HL-60/S4 treated with retinoic acid at 250 ng/mL for 4 days and 3 days (cell line): ENCODE data around the gene ARL13B.

Experiments used
- in situ Hi-C: fragments of 300-500 bp; cut with MboI; formaldehyde crosslinking; loops from 2 replicates; pipeline ENCODE4 v1.7.0; 2022; ENCODE audit warnings: low sequenced_read_pairs

Gene ARL13B

DNA sequence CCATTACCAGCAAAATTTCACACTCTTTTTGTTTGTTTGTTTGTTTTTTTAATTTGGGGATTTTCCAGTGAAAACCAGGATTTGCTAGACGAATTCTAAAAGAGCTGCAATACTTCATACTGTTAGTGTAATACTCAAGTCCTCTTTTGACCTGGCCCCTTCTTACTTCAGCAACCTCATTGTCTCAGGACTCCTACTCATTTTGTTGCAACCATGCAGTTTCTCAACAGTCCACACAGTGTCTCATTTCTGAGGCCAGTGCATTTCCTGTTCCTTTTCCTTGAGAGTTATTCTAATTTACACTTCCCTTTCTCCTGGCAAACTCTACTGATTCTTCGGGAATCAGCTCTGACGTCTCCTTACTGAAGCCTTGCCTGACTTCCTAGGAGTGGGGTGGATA, 118.5 kb downstream of the ARL13B start:
- in situ Hi-C loops = no loop called here

DNA sequence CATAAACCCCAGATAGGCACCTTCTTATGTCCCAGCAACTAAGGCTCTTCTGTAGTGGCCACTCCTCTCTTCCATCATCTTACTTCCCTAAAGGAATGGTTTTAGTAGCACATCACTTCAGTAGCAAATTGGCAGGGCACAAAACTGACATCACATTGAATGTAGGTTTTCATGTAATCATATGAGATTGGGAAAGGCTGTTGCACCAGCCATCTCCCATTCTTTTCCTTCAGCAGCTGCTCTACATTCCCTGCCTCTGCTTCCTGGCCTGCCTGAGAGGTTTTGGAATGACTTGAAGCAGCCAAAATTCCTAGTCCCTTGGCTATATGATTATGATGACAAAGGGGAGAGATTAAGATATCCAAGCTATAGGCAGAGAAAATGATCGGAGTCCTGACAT, 119.4 kb downstream of the ARL13B start:
- in situ Hi-C loops = no loop called here

DNA sequence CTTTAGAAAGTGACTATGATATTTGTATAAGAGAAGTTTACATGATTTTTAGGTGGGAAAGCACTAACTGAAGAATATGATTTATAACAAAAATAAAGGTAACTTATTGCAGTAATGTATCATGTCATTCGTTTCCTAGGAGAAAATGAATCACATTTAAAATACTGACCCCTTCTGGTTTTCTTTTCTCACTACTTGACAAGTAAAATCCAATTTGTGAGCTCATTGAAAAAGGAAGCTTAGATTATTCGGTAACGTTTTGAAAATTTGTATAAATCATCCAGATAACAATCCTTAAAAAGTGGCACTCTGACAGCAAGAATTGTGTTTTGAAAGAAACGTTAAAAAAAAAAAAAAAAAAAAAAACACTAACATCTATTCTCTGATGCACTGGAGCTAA, 121.9 kb downstream of the ARL13B start:
- in situ Hi-C loops = no loop called here
